Neutrophil (primary cell): ENCODE results near the gene SAP30.

Experiments
- H3K27ac ChIP-seq: fragments of 200-600 bp; sonication (generic); 2 replicates; pipeline ENCODE4 v1.5.1; 2016; ENCODE audit warnings: mild to moderate bottlenecking, moderate library complexity
- H3K27me3 ChIP-seq: fragments of 200-600 bp; sonication (generic); 2 replicates; pipeline ENCODE4 v1.6.0; 2016; ENCODE audit warnings: mild to moderate bottlenecking
- H3K36me3 ChIP-seq: fragments of 200-600 bp; sonication (generic); 2 replicates; pipeline ENCODE4 v1.5.1; 2017
- H3K4me1 ChIP-seq, 2 experiments: fragments of 200-600 bp in 1 of 2; sonication (generic) in 1 of 2; 1 replicate in 1 of 2; 2 replicates in 1 of 2; pipeline versions ENCODE4 v1.5.1 to v1.6.1; 2013 to 2016; ENCODE audit warnings: low read depth in 1 of 2, low read length in 1 of 2, mild to moderate bottlenecking in 1 of 2, moderate library complexity in 1 of 2; ENCODE audit not compliant: control insufficient read depth in 1 of 2, insufficient read depth in 1 of 2
- H3K4me3 ChIP-seq, 2 experiments: fragments of 200-600 bp in 1 of 2; sonication (generic) in 1 of 2; 1 replicate in 1 of 2; 2 replicates in 1 of 2; pipeline ENCODE4 v1.5.1; 2013 to 2016; ENCODE audit warnings: low read depth in 1 of 2, low read length in 1 of 2, mild to moderate bottlenecking in 1 of 2, moderate library complexity in 1 of 2
- H3K9me3 ChIP-seq: fragments of 200-600 bp; sonication (generic); 2 replicates; pipeline ENCODE4 v1.5.1; 2016
- TF ChIP-seq, protein P1 (sequence below): fragments of 200-600 bp; sonication (generic); IDR thresholded peaks from 2 replicates; pipeline ENCODE4 v1.5.1; 2016; ENCODE audit warnings: antibody characterized with exemption

SAP30 gene, protein sequence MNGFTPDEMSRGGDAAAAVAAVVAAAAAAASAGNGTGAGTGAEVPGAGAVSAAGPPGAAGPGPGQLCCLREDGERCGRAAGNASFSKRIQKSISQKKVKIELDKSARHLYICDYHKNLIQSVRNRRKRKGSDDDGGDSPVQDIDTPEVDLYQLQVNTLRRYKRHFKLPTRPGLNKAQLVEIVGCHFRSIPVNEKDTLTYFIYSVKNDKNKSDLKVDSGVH

DNA sequence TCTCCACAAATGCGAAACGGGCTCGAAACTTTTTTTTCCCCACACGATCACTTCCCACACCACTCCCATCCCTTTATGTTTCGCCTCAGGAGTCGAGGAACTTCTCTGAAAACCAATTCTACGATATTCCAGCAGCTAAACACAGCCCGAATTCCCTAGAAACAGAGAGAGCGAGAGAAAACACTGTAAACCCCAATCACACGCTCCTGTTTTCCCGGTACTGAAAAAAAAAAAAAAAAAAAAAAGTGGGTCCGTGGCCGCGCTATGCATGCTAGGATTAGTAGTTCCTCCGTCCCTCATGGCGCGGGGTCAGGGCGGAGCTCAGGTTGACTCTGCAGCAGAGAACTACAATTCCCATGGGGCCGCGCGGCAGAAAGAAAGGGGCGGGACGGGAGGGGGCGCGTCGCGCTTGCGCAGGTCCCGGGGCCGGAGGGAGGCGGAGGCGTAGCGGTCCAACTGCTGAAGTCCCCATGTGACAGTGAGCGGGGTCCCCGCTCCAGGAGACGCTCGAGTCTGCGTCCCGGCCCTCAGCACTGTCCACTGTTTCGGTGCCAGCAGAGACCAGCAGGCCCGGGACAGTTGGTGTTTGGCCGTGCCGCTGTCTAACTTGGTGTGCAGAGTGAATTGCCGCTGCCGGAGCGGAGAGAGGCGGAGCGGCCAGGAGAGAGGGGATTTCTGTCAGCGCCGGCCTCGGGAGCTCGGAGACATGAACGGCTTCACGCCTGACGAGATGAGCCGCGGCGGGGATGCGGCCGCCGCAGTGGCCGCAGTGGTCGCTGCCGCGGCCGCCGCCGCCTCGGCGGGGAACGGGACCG lies at the start of gene SAP30:
TSS of gene SAP30 (plus strand) at position 478 of the 815 bp plus-strand sequence. CDS start at position 707, 229 bp downstream.
- Histone ChIP-seq H3K27me3 (peaks cover 13% of the 10 kb centered on the region), H3K9me3 (no peaks in the 10 kb centered on the region), H3K36me3 (no peaks in the 10 kb centered on the region), H3K4me1 (peaks cover 17 to 23% of the 10 kb centered on the region in 2 experiments), H3K4me3 (peak within 1 kb of the TSS; percentile 77 to 97), H3K27ac (peak within 1 kb of the TSS; percentile 85)
- TF ChIP-seq, protein P1, sequence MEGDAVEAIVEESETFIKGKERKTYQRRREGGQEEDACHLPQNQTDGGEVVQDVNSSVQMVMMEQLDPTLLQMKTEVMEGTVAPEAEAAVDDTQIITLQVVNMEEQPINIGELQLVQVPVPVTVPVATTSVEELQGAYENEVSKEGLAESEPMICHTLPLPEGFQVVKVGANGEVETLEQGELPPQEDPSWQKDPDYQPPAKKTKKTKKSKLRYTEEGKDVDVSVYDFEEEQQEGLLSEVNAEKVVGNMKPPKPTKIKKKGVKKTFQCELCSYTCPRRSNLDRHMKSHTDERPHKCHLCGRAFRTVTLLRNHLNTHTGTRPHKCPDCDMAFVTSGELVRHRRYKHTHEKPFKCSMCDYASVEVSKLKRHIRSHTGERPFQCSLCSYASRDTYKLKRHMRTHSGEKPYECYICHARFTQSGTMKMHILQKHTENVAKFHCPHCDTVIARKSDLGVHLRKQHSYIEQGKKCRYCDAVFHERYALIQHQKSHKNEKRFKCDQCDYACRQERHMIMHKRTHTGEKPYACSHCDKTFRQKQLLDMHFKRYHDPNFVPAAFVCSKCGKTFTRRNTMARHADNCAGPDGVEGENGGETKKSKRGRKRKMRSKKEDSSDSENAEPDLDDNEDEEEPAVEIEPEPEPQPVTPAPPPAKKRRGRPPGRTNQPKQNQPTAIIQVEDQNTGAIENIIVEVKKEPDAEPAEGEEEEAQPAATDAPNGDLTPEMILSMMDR: no peak

DNA sequence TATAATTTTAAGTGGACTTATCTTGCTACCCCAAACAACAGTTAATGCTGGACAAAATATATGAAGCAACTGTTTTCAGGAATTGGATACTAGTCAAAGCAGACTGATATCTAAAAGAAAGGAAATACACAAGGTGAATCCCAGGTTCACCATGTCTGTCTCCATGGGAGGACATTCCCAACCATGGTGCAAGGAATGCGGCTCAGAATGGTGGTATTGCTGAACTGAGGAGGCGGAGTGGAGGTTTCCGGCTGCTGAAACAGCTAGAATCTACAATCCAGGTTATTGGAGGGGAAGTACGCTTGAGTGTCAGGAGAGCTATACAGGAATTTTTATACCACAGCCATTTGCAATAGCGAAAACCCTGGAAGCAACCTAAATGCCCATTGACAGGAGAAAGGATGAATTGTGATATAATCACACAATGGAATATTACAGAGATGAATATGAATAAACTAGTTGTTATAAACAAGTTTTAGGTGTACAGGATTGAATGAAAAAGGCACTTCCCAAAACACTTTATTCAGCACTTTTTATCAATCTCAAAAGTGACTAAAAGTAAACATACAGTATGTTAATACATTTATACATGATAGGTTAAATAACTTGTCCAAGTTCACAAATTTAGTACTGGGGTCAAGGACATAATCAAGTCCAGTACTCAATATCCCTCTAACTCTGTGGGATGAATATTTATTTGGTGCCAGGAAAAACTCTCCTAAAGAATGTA lies 45.6 kb upstream of the SAP30 start:
- H3K4me3 ChIP-seq: no peak overlapping the region
- peaks cover 29 to 31% of the 10 kb centered on the region in 2 experiments for H3K4me1 ChIP-seq
- H3K27me3 ChIP-seq: no peaks in the 10 kb centered on the region
- TF ChIP-seq, protein P1: no peak
- peaks cover 86% of the 10 kb centered on the region for H3K36me3 ChIP-seq
- H3K9me3 ChIP-seq: no peaks in the 10 kb centered on the region
- H3K27ac ChIP-seq: peak overlapping the region; percentile 55

GRCh38 chr4:173328236-173328901 lies 42.4 kb upstream of the SAP30 start:
- TF ChIP-seq, protein P1: no peak
- H3K4me1 ChIP-seq: peaks cover 51 to 52% of the 10 kb centered on the region in 2 experiments
- no peaks in the 10 kb centered on the region for H3K9me3 ChIP-seq
- no peaks in the 10 kb centered on the region for H3K27me3 ChIP-seq
- H3K27ac ChIP-seq: peak overlapping the region; percentile 38
- peaks cover 81% of the 10 kb centered on the region for H3K36me3 ChIP-seq
- H3K4me3 ChIP-seq: no peak overlapping the region

DNA sequence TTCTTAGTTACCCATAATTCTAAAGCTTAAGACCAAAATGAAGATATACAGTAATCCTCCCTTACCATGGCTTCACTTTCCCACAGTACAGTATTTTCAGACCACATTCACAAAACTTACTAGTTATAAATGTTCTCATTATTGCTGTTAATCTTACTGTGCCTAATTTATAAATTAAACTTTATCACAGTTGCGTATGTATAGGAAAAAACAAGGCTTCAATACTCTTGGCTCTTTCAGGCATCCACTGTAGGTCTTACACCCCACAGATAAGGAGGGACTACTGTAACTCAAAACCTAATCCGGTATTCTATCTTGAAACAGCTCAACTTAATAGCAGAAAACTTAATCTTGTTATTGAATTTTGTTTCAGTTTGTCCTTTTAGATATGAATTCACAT lies 40.2 kb upstream of the SAP30 start:
- TF ChIP-seq, protein P1: no peak
- H3K36me3 ChIP-seq: peaks cover 62% of the 10 kb centered on the region
- peaks cover 52 to 60% of the 10 kb centered on the region in 2 experiments for H3K4me1 ChIP-seq
- peak overlapping the region in 1 of 2 experiments; percentile 28 for H3K4me3 ChIP-seq
- H3K9me3 ChIP-seq: no peaks in the 10 kb centered on the region
- H3K27ac ChIP-seq: peak overlapping the region; percentile 94
- H3K27me3 ChIP-seq: no peaks in the 10 kb centered on the region

DNA sequence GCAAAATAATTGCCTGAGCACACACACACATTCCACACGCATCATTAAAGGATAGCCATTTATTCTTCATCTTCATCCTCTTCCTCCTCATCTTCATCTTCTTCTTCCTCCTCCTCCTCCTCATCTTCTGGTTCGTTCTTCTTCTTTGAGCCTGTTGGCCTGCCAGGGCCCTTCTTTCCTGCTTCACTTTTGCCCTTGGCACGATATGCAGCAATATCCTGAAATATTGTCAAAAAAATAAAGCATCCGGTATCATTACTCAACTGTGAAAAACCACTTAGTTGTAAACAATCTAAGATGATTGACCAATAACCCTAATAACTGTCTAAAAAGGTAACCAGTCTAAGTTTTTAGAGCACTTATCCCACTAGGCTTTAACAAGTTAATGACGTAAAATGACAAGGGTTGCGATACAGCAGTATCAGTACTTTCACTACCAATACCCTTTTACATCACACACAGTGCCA lies 38.7 kb upstream of the SAP30 start:
- no peaks in the 10 kb centered on the region for H3K27me3 ChIP-seq
- H3K9me3 ChIP-seq: no peaks in the 10 kb centered on the region
- peaks cover 48% of the 10 kb centered on the region for H3K36me3 ChIP-seq
- H3K4me3 ChIP-seq: peak overlapping the region; percentile 81 to 95
- TF ChIP-seq, protein P1: no peak
- peak overlapping the region; percentile 94 for H3K27ac ChIP-seq
- peaks cover 48 to 56% of the 10 kb centered on the region in 2 experiments for H3K4me1 ChIP-seq
